ENCODE results near the gene GID8.

DNA sequence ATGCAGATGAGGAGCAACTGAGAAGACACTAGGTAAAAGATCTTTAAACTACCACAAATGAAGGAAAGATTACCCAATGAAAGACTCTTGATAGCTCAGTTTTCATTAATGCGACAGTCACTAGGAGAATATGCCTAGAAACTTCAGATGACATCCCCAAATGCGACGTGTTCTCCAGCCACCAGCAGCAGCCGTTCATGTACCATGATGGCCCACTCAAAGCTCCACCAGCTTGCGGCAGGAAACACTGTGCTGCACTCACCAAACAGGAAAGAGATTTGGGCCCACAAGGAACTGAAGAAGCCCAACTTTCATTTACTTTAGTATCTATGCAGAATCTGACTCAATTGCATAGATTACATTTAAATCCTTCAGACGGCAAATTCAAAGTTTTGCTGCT lies 19.1 kb upstream of the GID8 start:
- TF ChIP-seq CTCF (IDR thresholded peaks at IDR 0.05) (no peak), POLR2A (IDR thresholded peaks at IDR 0.05) (no peak)

Data from uterus (tissue), 2 donors.